ENCODE data around the gene DNAI2.

Gene DNAI2

DNA sequence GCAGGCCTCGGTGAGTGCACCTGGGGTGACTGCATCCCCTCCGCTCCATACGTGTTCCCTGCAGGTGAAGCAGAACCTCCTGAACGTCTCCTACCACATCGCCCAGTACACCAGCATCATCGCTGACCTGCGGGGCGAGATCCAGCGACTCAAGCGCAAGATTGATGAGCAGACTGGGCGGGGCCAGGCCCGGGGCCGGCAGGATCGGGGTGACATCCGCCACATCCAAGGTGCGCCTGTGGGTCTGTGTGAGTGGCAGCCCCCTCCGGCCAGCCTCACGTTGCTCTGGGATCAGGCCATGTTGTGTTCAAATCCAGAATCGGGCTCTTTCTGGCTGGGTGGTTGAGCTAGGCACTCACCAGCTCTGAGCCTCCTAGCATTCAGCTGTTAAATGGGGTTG, 75.1 kb downstream of the DNAI2 start:
- TF ChIP-seq, protein P1, sequence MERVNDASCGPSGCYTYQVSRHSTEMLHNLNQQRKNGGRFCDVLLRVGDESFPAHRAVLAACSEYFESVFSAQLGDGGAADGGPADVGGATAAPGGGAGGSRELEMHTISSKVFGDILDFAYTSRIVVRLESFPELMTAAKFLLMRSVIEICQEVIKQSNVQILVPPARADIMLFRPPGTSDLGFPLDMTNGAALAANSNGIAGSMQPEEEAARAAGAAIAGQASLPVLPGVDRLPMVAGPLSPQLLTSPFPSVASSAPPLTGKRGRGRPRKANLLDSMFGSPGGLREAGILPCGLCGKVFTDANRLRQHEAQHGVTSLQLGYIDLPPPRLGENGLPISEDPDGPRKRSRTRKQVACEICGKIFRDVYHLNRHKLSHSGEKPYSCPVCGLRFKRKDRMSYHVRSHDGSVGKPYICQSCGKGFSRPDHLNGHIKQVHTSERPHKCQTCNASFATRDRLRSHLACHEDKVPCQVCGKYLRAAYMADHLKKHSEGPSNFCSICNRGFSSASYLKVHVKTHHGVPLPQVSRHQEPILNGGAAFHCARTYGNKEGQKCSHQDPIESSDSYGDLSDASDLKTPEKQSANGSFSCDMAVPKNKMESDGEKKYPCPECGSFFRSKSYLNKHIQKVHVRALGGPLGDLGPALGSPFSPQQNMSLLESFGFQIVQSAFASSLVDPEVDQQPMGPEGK (tag by site-specific recombination; IDR thresholded peaks at IDR 0.05), result no peak
- TF ChIP-seq BCL6B (tag by site-specific recombination; IDR thresholded peaks at IDR 0.05), result no peak
- TF ChIP-seq ZBTB49 (tag by site-specific recombination; IDR thresholded peaks at IDR 0.05; ENCODE audit: low read depth), result no peak
- no peak for TF ChIP-seq ZNF843 (tag by site-specific recombination; IDR thresholded peaks at IDR 0.05)
- TF ChIP-seq TRIM28 (IDR thresholded peaks at IDR 0.05; ENCODE audit: borderline replicate concordance, low read length), result no peak
- TF ChIP-seq ZNF121 (tag by site-specific recombination; IDR thresholded peaks at IDR 0.05), result no peak
- no peak for TF ChIP-seq ZFHX2 (tag by site-specific recombination; conservative IDR thresholded peaks at IDR 0.05)
- TF ChIP-seq, protein P2, sequence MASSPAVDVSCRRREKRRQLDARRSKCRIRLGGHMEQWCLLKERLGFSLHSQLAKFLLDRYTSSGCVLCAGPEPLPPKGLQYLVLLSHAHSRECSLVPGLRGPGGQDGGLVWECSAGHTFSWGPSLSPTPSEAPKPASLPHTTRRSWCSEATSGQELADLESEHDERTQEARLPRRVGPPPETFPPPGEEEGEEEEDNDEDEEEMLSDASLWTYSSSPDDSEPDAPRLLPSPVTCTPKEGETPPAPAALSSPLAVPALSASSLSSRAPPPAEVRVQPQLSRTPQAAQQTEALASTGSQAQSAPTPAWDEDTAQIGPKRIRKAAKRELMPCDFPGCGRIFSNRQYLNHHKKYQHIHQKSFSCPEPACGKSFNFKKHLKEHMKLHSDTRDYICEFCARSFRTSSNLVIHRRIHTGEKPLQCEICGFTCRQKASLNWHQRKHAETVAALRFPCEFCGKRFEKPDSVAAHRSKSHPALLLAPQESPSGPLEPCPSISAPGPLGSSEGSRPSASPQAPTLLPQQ (tag by site-specific recombination; IDR thresholded peaks at IDR 0.05), result no peak
- TF ChIP-seq ZNF416 (tag by site-specific recombination; IDR thresholded peaks at IDR 0.05), result no peak
- H3K27ac ChIP-seq (ENCODE audit: extremely low read depth, low read depth, low read length), result no peak overlapping the region
- no peaks in the 10 kb centered on the region for H3K9me3 ChIP-seq (ENCODE audit: control insufficient read depth, insufficient read depth, low read depth, low read length)
- CTCF ChIA-PET, result interaction anchor here (0.6 to 1.4 kb wide), 3 partner anchors 19 to 104 kb away, joined by 3 to 6 read pairs (median 4); partner anchors contain the start of gene GPR142
- no peaks in the 10 kb centered on the region for H3K4me1 ChIP-seq (ENCODE audit: control insufficient read depth, insufficient read depth, low read length)
- no peaks in the 10 kb centered on the region for H3K36me3 ChIP-seq (ENCODE audit: control insufficient read depth in 2 of 2, insufficient read depth in 1 of 2, low read length in 2 of 2)
- H3K4me3 ChIP-seq (ENCODE audit: low read depth, low read length), result no peak overlapping the region
- POLR2A ChIA-PET, result no interaction called here

- no peak for TF ChIP-seq ZNF266 (tag by site-specific recombination; IDR thresholded peaks at IDR 0.05; ENCODE audit: low read depth)
- no peak for TF ChIP-seq ZNF585B (tag by site-specific recombination; IDR thresholded peaks at IDR 0.05)
- no peak for TF ChIP-seq ZNF114 (tag by site-specific recombination; IDR thresholded peaks at IDR 0.05)
- no peak for TF ChIP-seq SALL2 (tag by site-specific recombination; IDR thresholded peaks at IDR 0.05; ENCODE audit: borderline replicate concordance)
- no peak for TF ChIP-seq ZNF670 (tag by site-specific recombination; IDR thresholded peaks at IDR 0.05; ENCODE audit: low read depth)
- TF ChIP-seq ZNF16 (tag by site-specific recombination; IDR thresholded peaks at IDR 0.05; ENCODE audit: low read depth), result no peak
- TF ChIP-seq ZNF510 (tag by site-specific recombination; IDR thresholded peaks at IDR 0.05; ENCODE audit: insufficient replicate concordance), result no peak
- no peak for TF ChIP-seq ZNF776 (tag by site-specific recombination; IDR thresholded peaks at IDR 0.05; ENCODE audit: borderline replicate concordance)
- no peak for TF ChIP-seq ZNF707 (tag by site-specific recombination; IDR thresholded peaks at IDR 0.05)
- TF ChIP-seq ZNF623 (tag by site-specific recombination; IDR thresholded peaks at IDR 0.05), result no peak
- no peak for TF ChIP-seq ZNF423 (tag by site-specific recombination; IDR thresholded peaks at IDR 0.05)
- CTCF ChIA-PET, result interaction anchor here (0.5 to 3.6 kb wide), 7 partner anchors 12 to 147 kb away, joined by 3 to 31 read pairs (median 4); partner anchors contain the start of genes BTBD17 and GPR142
These were observed 76.5 kb downstream of the DNAI2 start for GRCh38 chr17:74350486-74350885.

More at GRCh38 chr17:74350486-74350885, 76.5 kb downstream of the DNAI2 start:
- Histone ChIP-seq H3K9me3 (ENCODE audit: control insufficient read depth, insufficient read depth, low read depth, low read length) (no peaks in the 10 kb centered on the region), H3K27ac (ENCODE audit: extremely low read depth, low read depth, low read length) (no peak overlapping the region), H3K4me3 (ENCODE audit: low read depth, low read length) (no peak overlapping the region), H3K4me1 (ENCODE audit: control insufficient read depth, insufficient read depth, low read length) (no peaks in the 10 kb centered on the region), H3K36me3 (ENCODE audit: control insufficient read depth in 2 of 2, insufficient read depth in 1 of 2, low read length in 2 of 2) (no peaks in the 10 kb centered on the region)
- POLR2A ChIA-PET, result interaction anchor here (0.6 kb wide), 1 partner anchor 28 kb away, joined by 3 read pairs; no protein-coding TSS in a partner anchor
